A549 treated with CORT108297 at 1 μM for 4 hours (cell line): ENCODE measurements around the gene CYP11A1. TPM values are rescaled to one million over a fixed set of nuclear protein-coding genes. Genes with fewer than 3 reads are reported as not detected.

Experiments used
- total RNA-seq: library from RNA; stranded (reverse); fragments of 200-300 nt; extraction: Qiagen RNA extraction; gene quantifications from 5 replicates; pipeline ENCODE4 v1.2.3, GENCODE V29; 2022

CYP11A1 gene
- total RNA-seq, result not detected in 5 replicates

GRCh38 chr15:74367296-74367854, at the start of gene CYP11A1:
TSS of gene CYP11A1 (minus strand) at chr15:74367646. CDS start at chr15:74367585, 61 bp downstream.

Other genes with a start within 250 kb of the CYP11A1 start
- 0.14 to 0.37 TPM (median 0.15 TPM) in 5 replicates for gene ISLR2, start 237.1 kb downstream of the CYP11A1 start, total RNA-seq
- 0.25 to 0.45 TPM (median 0.35 TPM) in 5 replicates for gene ISLR, start 193.9 kb downstream of the CYP11A1 start, total RNA-seq
- 49.3 to 82.9 TPM (median 77.0 TPM) in 5 replicates for gene STRA6, start 164.9 kb downstream of the CYP11A1 start, total RNA-seq
- gene CCDC33, start 131.3 kb downstream of the CYP11A1 start, total RNA-seq, result 4.0 to 8.0 TPM (median 7.2 TPM) in 5 replicates
- 2.3 to 3.2 TPM (median 2.5 TPM) in 5 replicates for gene SEMA7A, start 66.3 kb upstream of the CYP11A1 start, total RNA-seq
- gene UBL7, start 93.5 kb upstream of the CYP11A1 start, total RNA-seq, result 40.4 to 44.4 TPM (median 42.2 TPM) in 5 replicates
- 3.1 to 4.2 TPM (median 3.9 TPM) in 5 replicates for gene ARID3B, start 173.6 kb upstream of the CYP11A1 start, total RNA-seq
- 33.3 to 47.6 TPM (median 36.3 TPM) in 5 replicates for gene CLK3, start 248.2 kb upstream of the CYP11A1 start, total RNA-seq